Measurements from ENCODE around the gene LHX5. TPM values are rescaled to one million over a fixed set of nuclear protein-coding genes. Genes with fewer than 3 reads are reported as not detected.

Gene LHX5
- total and polyA plus RNA-seq, 12 donors: not detected

DNA sequence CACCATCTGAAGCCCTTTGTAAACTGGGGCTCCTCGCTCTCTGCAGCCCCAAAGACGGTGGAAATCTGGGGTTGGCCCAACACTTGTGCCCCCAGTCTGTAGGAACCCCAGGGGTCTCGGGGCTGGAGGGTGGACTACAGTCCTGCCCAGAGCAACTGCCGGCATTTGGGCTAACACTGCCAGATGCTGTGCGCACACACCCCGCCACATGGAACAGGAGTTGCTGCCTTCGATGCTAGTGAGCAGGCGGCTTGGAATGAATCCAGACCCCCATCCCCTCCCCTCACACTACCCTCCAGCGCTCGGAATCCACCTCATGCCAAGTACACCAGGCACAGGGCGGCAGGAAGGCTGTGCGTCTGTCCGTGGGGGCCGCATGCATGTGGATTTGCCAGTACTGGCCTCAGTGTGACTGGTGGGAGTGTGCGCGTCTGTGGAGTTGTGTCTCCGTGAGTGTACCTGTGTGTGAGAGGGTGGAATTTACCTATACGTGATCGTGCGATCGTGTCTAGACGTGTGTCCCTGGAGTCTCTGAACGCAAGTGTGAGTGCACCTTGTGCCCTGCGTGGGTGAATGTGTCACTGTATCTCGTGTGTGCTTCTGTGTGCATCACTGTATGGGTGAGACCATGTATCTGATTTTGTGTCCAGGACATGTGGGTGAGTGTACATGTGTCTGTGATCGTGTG, 5.1 kb downstream of the LHX5 start:
- Histone ChIP-seq H3K36me3 (no peaks in the 10 kb centered on the region), H3K4me3 (peak overlapping the region in 5 of 10 donors; percentile 45 to 50 (median 46)), H3K27me3 (peaks cover 71 to 100% (median 100%) of the 10 kb centered on the region in 7 donors), H3K9me3 (no peaks in the 10 kb centered on the region), H3K4me1 (peaks cover 17 to 64% (median 46%) of the 10 kb centered on the region in 9 donors), H3K27ac (no peak overlapping the region)
- TF ChIP-seq, protein P1, sequence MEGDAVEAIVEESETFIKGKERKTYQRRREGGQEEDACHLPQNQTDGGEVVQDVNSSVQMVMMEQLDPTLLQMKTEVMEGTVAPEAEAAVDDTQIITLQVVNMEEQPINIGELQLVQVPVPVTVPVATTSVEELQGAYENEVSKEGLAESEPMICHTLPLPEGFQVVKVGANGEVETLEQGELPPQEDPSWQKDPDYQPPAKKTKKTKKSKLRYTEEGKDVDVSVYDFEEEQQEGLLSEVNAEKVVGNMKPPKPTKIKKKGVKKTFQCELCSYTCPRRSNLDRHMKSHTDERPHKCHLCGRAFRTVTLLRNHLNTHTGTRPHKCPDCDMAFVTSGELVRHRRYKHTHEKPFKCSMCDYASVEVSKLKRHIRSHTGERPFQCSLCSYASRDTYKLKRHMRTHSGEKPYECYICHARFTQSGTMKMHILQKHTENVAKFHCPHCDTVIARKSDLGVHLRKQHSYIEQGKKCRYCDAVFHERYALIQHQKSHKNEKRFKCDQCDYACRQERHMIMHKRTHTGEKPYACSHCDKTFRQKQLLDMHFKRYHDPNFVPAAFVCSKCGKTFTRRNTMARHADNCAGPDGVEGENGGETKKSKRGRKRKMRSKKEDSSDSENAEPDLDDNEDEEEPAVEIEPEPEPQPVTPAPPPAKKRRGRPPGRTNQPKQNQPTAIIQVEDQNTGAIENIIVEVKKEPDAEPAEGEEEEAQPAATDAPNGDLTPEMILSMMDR (IDR thresholded peaks at IDR 0.05): no peak
- 4 to 6% methylated on average over 25 to 26 of the region's 26 CpGs for WGBS, 2 donors
- ATAC-seq (no peak), DNase-seq (no peak)
- intact Hi-C loops (cut with DNase I): no loop called here

DNA sequence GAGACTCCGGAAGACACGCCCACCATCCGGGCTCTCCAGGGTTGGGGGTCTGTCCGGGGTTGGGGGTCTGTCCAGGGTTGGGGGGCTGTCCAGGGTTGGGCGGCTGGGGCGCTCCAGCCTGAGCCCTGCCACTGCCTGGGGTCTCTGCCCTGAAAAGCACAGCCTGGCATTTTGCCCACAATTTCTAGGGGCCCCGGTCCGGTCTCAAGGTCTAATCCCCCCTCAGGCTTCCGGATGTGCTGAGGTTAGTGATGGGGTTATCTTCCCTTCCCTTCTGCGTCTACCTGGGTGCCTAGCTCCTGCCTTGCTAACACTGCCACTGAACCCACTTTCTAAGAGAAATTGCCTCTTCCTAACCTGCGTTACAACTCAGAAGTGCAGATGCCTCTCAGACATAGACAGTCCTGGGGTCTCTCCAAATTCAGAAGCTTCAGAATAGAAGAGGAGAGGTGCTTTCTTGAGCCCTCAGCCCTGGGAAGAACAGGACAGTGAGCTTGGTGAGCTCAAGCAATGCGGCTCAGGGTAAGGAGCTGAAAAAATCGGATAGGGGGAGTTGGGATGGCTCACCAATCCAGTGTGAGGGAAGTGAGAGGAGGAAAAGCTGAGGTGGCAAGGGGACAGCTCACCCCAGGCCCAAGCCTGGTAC, 5.7 kb downstream of the LHX5 start:
- Histone ChIP-seq H3K27ac (no peak overlapping the region), H3K9me3 (no peaks in the 10 kb centered on the region), H3K4me1 (peaks cover 17 to 58% (median 46%) of the 10 kb centered on the region in 9 donors), H3K27me3 (peaks cover 65 to 100% (median 100%) of the 10 kb centered on the region in 7 donors), H3K36me3 (no peaks in the 10 kb centered on the region), H3K4me3 (no peak overlapping the region)
- ATAC-seq (no peak), DNase-seq (no peak)
- WGBS, 2 donors: 2 to 4% methylated on average over 13 of the region's 13 CpGs
- intact Hi-C loops (cut with DNase I): loop anchor here in 1 of 10 donors (2.0 kb wide), 1 partner anchor 447 kb away; no protein-coding TSS in a partner anchor
- TF ChIP-seq, protein P1 (IDR thresholded peaks at IDR 0.05): no peak

DNA sequence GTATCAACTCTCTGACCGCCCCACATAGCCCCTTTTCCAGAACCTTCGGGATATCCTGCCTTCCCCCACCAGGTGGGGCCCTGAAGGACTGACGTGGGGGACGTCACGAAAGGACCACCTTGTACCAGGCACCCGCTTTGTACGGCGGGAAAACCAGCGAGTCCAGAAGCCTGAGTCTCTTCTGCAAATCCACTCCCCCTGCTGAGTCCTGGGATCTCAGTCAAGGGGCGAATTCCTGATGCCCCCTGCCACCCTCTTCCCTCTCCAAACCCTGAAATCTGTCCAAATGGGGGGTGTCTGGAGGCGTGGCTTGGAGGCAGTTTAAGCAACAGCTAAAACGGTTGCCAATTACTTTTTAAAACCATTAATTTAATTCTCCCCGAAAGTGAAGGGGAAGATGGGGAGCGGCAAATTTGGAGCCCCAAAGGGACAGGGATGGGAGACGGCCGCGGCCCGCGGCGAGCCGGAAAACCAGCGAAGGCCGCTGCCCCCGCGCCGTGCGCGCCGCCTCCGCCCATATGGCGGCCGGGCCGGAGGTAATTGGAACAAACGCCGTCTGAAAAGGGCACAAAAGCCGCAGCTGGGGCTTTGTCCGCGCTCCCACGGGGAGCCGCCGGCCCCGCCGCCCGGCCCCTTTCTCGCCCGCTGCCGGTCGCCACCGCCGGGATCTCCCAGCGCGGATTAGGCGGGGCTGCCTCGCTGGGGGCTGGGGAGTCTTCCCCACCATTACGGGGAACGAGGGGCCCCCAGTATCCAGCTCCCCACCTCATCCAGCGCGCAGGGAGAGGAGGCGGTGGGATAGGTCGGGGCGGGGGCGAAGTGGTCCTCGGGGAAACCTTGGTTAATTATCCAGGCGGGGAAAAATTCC, 6.6 kb downstream of the LHX5 start:
- H3K4me1 ChIP-seq: peaks cover 17 to 54% (median 46%) of the 10 kb centered on the region in 9 donors

More for the DNA sequence above, 6.6 kb downstream of the LHX5 start:
- no peak for DNase-seq
- Histone ChIP-seq H3K9me3 (no peaks in the 10 kb centered on the region), H3K27me3 (peaks cover 58 to 100% (median 97%) of the 10 kb centered on the region in 7 donors), H3K27ac (no peak overlapping the region), H3K36me3 (no peaks in the 10 kb centered on the region), H3K4me3 (peak overlapping the region in 8 of 10 donors; percentile 12 to 38 (median 27))
- intact Hi-C loops (cut with DNase I): loop anchor here in 5 of 10 donors (2.0 to 5.0 kb wide), 2 partner anchors 447 to 448 kb away; no protein-coding TSS in a partner anchor
- TF ChIP-seq, protein P1 (IDR thresholded peaks at IDR 0.05): no peak
- WGBS, 2 donors: 2% methylated on average over 64 of the region's 64 CpGs
- no peak for ATAC-seq
